Mesendoderm (in vitro differentiated cells): ENCODE measurements around the gene NFYA.

Experiments
- DNase-seq: peaks from one replicate; pipeline ENCODE4 v3.0.0; 2013
- H2AK5ac ChIP-seq: 2 replicates; pipeline ENCODE4 v1.6.1; 2013; ENCODE audit warnings: low read length, inconsistent platforms
- H2BK120ac ChIP-seq: 2 replicates; pipeline ENCODE4 v1.6.1; 2013; ENCODE audit warnings: low read depth, mild to moderate bottlenecking, low read length, moderate library complexity, mixed read lengths
- H2BK15ac ChIP-seq: replicated peaks from 2 replicates; pipeline ENCODE4 v1.6.1; 2013; ENCODE audit warnings: low read depth, mild to moderate bottlenecking, moderate library complexity
- H2BK5ac ChIP-seq: 2 replicates; pipeline ENCODE4 v1.6.1; 2013; ENCODE audit warnings: low read length, inconsistent platforms
- H3K18ac ChIP-seq: 2 replicates; pipeline ENCODE4 v1.6.1; 2013; ENCODE audit warnings: mild to moderate bottlenecking, low read length, mixed read lengths
- H3K23ac ChIP-seq: one replicate; pipeline ENCODE4 v1.6.1; 2013; ENCODE audit warnings: low read length
- H3K27ac ChIP-seq: 2 replicates; pipeline ENCODE4 v1.5.1; 2013; ENCODE audit warnings: low read depth, mild to moderate bottlenecking, inconsistent platforms, low read length, moderate library complexity
- H3K27me3 ChIP-seq: 2 replicates; pipeline ENCODE4 v1.6.1; 2013; ENCODE audit warnings: low read length, control low read depth, mild to moderate bottlenecking, inconsistent platforms; ENCODE audit not compliant: insufficient read depth, poor library complexity
- H3K36me3 ChIP-seq: 2 replicates; pipeline ENCODE4 v1.6.1; 2013; ENCODE audit warnings: low read length, inconsistent platforms; ENCODE audit not compliant: control insufficient read depth, insufficient read depth
- H3K4ac ChIP-seq: one replicate; pipeline ENCODE4 v1.6.1; 2013; ENCODE audit warnings: low read depth, mild to moderate bottlenecking, low read length, moderate library complexity
- H3K4me1 ChIP-seq: 2 replicates; pipeline ENCODE4 v1.6.1; 2013; ENCODE audit warnings: low read depth, low read length, inconsistent platforms; ENCODE audit not compliant: control insufficient read depth
- H3K4me2 ChIP-seq: 2 replicates; pipeline ENCODE4 v1.6.1; 2013; ENCODE audit warnings: low read length
- H3K4me3 ChIP-seq: 2 replicates; pipeline ENCODE4 v1.5.1; 2013; ENCODE audit warnings: mild to moderate bottlenecking, low read length
- H3K56ac ChIP-seq: one replicate; pipeline ENCODE4 v1.6.1; 2013; ENCODE audit warnings: low read length
- H3K79me1 ChIP-seq: 2 replicates; pipeline ENCODE4 v1.6.1; 2013; ENCODE audit warnings: low read length, inconsistent platforms
- H3K79me2 ChIP-seq: 2 replicates; pipeline ENCODE4 v1.6.1; 2013; ENCODE audit warnings: mild to moderate bottlenecking, low read length; ENCODE audit not compliant: control insufficient read depth, insufficient read depth
- H3K9ac ChIP-seq: 2 replicates; pipeline ENCODE4 v1.6.1; 2013; ENCODE audit warnings: low read length, inconsistent platforms
- H4K5ac ChIP-seq: one replicate; pipeline ENCODE4 v1.6.1; 2013; ENCODE audit warnings: low read length
- H4K8ac ChIP-seq: one replicate; pipeline ENCODE4 v1.6.1; 2013; ENCODE audit warnings: low read depth, mild to moderate bottlenecking, control low read depth, low read length, moderate library complexity
- WGBS: extraction: QIAGEN DNeasy Blood & Tissue Kit; methylation state at CpG from one replicate; pipeline ENCODE4 v1.1.7; 2013; ENCODE audit warnings: low lambda C conversion rate, missing lambda C conversion rate; ENCODE audit not compliant: insufficient coverage; ENCODE audit errors: extremely low coverage; 5-methylcytosine and 5-hydroxymethylcytosine counted together

Gene NFYA

GRCh38 chr6:41028561-41029412 lies 44.0 kb upstream of the NFYA start:
- H3K79me2 ChIP-seq, result no peaks in the 10 kb centered on the region
- H3K27ac ChIP-seq, result peak overlapping the region; percentile 41
- H2BK120ac ChIP-seq, result no peak overlapping the region
- H3K27me3 ChIP-seq, result no peaks in the 10 kb centered on the region
- peak overlapping the region; percentile 74 for H3K9ac ChIP-seq
- H3K23ac ChIP-seq, result peak overlapping the region; percentile 32
- H4K5ac ChIP-seq, result no peak overlapping the region
- no CpG with 5 or more reads among the region's 13 CpGs for WGBS
- peak overlapping the region; percentile 83 for H3K4ac ChIP-seq
- H3K4me2 ChIP-seq, result peak overlapping the region; percentile 58
- H3K56ac ChIP-seq, result peak overlapping the region; percentile 96
- no peak overlapping the region for H4K8ac ChIP-seq
- H3K4me3 ChIP-seq, result peak overlapping the region; percentile 31
- H2BK5ac ChIP-seq, result peak overlapping the region; percentile 10
- no peaks in the 10 kb centered on the region for H3K36me3 ChIP-seq
- peak; percentile 79 for DNase-seq
- H2AK5ac ChIP-seq, result no peak overlapping the region
- H3K18ac ChIP-seq, result peak overlapping the region; percentile 6
- no peaks in the 10 kb centered on the region for H3K79me1 ChIP-seq
- no peak overlapping the region for H2BK15ac ChIP-seq
- peaks cover 8% of the 10 kb centered on the region for H3K4me1 ChIP-seq

GRCh38 chr6:41032830-41033229 lies 39.9 kb upstream of the NFYA start:
- no peak overlapping the region for H3K9ac ChIP-seq
- H3K4me3 ChIP-seq, result no peak overlapping the region
- no peak overlapping the region for H2AK5ac ChIP-seq
- no peaks in the 10 kb centered on the region for H3K79me2 ChIP-seq
- H3K18ac ChIP-seq, result no peak overlapping the region
- H2BK15ac ChIP-seq, result no peak overlapping the region
- H3K23ac ChIP-seq, result no peak overlapping the region
- no peaks in the 10 kb centered on the region for H3K36me3 ChIP-seq
- WGBS, result no CpG with 5 or more reads among the region's 15 CpGs
- H2BK120ac ChIP-seq, result no peak overlapping the region
- H3K56ac ChIP-seq, result no peak overlapping the region
- no peaks in the 10 kb centered on the region for H3K79me1 ChIP-seq
- H3K4me1 ChIP-seq, result peaks cover 5% of the 10 kb centered on the region
- no peak overlapping the region for H2BK5ac ChIP-seq
- H4K8ac ChIP-seq, result no peak overlapping the region
- H3K4ac ChIP-seq, result no peak overlapping the region
- H4K5ac ChIP-seq, result no peak overlapping the region
- DNase-seq, result no peak
- no peaks in the 10 kb centered on the region for H3K27me3 ChIP-seq
- H3K4me2 ChIP-seq, result no peak overlapping the region
- no peak overlapping the region for H3K27ac ChIP-seq

GRCh38 chr6:41033776-41034175 lies 39.0 kb upstream of the NFYA start:
- Histone ChIP-seq H2BK120ac (no peak overlapping the region), H3K4ac (no peak overlapping the region), H4K5ac (no peak overlapping the region), H3K27ac (no peak overlapping the region), H4K8ac (no peak overlapping the region), H2BK15ac (no peak overlapping the region), H3K4me2 (no peak overlapping the region), H3K4me1 (peaks cover 2% of the 10 kb centered on the region), H2BK5ac (no peak overlapping the region), H3K18ac (no peak overlapping the region), H3K4me3 (no peak overlapping the region), H3K36me3 (no peaks in the 10 kb centered on the region), H3K23ac (no peak overlapping the region), H3K56ac (no peak overlapping the region), H3K27me3 (no peaks in the 10 kb centered on the region), H2AK5ac (no peak overlapping the region), H3K79me2 (no peaks in the 10 kb centered on the region), H3K9ac (no peak overlapping the region), H3K79me1 (no peaks in the 10 kb centered on the region)
- no peak for DNase-seq
- WGBS, result no CpG with 5 or more reads among the region's 13 CpGs

GRCh38 chr6:41036186-41036585 lies 36.6 kb upstream of the NFYA start:
- no peak overlapping the region for H3K23ac ChIP-seq
- no peak overlapping the region for H3K4ac ChIP-seq
- WGBS, result no CpG with 5 or more reads among the region's 3 CpGs
- no peak overlapping the region for H2BK120ac ChIP-seq
- H3K4me1 ChIP-seq, result no peaks in the 10 kb centered on the region
- no peak overlapping the region for H3K4me2 ChIP-seq
- no peak overlapping the region for H3K18ac ChIP-seq
- no peak overlapping the region for H2BK15ac ChIP-seq
- H3K4me3 ChIP-seq, result no peak overlapping the region
- H3K56ac ChIP-seq, result no peak overlapping the region
- H3K36me3 ChIP-seq, result no peaks in the 10 kb centered on the region
- DNase-seq, result no peak
- no peak overlapping the region for H4K5ac ChIP-seq
- no peaks in the 10 kb centered on the region for H3K27me3 ChIP-seq
- H3K79me2 ChIP-seq, result no peaks in the 10 kb centered on the region
- no peak overlapping the region for H3K9ac ChIP-seq
- no peak overlapping the region for H2AK5ac ChIP-seq
- H3K27ac ChIP-seq, result no peak overlapping the region
- no peak overlapping the region for H4K8ac ChIP-seq
- no peak overlapping the region for H2BK5ac ChIP-seq
- no peaks in the 10 kb centered on the region for H3K79me1 ChIP-seq

GRCh38 chr6:41036601-41037000 lies 36.2 kb upstream of the NFYA start:
- no CpG with 5 or more reads among the region's 2 CpGs for WGBS
- H3K79me2 ChIP-seq, result no peaks in the 10 kb centered on the region
- no peak overlapping the region for H3K18ac ChIP-seq
- H2AK5ac ChIP-seq, result no peak overlapping the region
- H3K4me2 ChIP-seq, result no peak overlapping the region
- no peak overlapping the region for H4K8ac ChIP-seq
- H3K4me3 ChIP-seq, result no peak overlapping the region
- no peak overlapping the region for H2BK120ac ChIP-seq
- no peaks in the 10 kb centered on the region for H3K27me3 ChIP-seq
- H2BK15ac ChIP-seq, result no peak overlapping the region
- no peak overlapping the region for H4K5ac ChIP-seq
- no peaks in the 10 kb centered on the region for H3K36me3 ChIP-seq
- no peak overlapping the region for H2BK5ac ChIP-seq
- H3K79me1 ChIP-seq, result no peaks in the 10 kb centered on the region
- H3K4ac ChIP-seq, result no peak overlapping the region
- no peak overlapping the region for H3K27ac ChIP-seq
- H3K4me1 ChIP-seq, result no peaks in the 10 kb centered on the region
- no peak for DNase-seq
- H3K9ac ChIP-seq, result no peak overlapping the region
- H3K23ac ChIP-seq, result no peak overlapping the region
- H3K56ac ChIP-seq, result no peak overlapping the region
